ENCODE data around the gene MLXIPL. TPM values are rescaled to one million over a fixed set of nuclear protein-coding genes. Genes with fewer than 3 reads are reported as not detected.

Gene MLXIPL
- total RNA-seq, 1 donor from 2014 or later: 0.86 TPM

- no peak for TF ChIP-seq CTCF (IDR thresholded peaks at IDR 0.05; ENCODE audit: partially characterized antibody, unreplicated experiment)
- Mint-ChIP-seq H3K4me3 (ENCODE audit: unreplicated experiment) (no peak overlapping the region), H3K27me3 (ENCODE audit: unreplicated experiment) (peaks cover 3% of the 10 kb centered on the region), H3K27ac (ENCODE audit: unreplicated experiment) (no peak overlapping the region), H3K9me3 (ENCODE audit: unreplicated experiment) (peaks cover 4% of the 10 kb centered on the region), H3K4me1 (ENCODE audit: low read depth, unreplicated experiment) (no peaks in the 10 kb centered on the region), H3K36me3 (ENCODE audit: unreplicated experiment) (no peaks in the 10 kb centered on the region)
- DNase-seq: no peak
Measured at GRCh38 chr7:73633844-73634243, 9.5 kb upstream of the MLXIPL start.

GRCh38 chr7:73633323-73633722, 9.0 kb upstream of the MLXIPL start:
- Mint-ChIP-seq H3K4me3 (ENCODE audit: unreplicated experiment) (no peak overlapping the region), H3K4me1 (ENCODE audit: low read depth, unreplicated experiment) (no peaks in the 10 kb centered on the region), H3K9me3 (ENCODE audit: unreplicated experiment) (peaks cover 4% of the 10 kb centered on the region), H3K27ac (ENCODE audit: unreplicated experiment) (no peak overlapping the region), H3K27me3 (ENCODE audit: unreplicated experiment) (peaks cover 4% of the 10 kb centered on the region), H3K36me3 (ENCODE audit: unreplicated experiment) (no peaks in the 10 kb centered on the region)
- TF ChIP-seq CTCF (IDR thresholded peaks at IDR 0.05; ENCODE audit: partially characterized antibody, unreplicated experiment): no peak
- DNase-seq: no peak

DNA sequence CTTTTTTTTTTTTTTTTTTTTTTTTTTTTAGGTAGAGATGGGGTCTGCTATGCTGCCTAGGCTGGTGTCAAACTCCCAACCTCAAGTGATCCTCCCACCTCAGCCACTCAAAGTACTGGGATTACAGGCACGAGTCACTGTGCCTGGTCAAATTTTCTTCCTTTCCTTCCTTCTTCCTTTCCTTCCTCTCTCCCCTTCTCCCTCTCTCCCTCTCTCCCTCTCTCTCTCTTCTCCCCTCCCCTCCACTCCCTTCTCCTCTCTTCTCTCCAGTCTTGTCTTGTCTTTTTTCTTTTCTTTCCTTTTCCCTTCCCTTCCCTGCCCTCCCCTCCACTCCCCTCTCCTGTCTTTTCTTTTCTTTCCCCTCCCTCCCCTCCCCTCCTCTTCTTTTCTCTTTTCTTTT, 7.2 kb upstream of the MLXIPL start:
- DNase-seq: no peak
- no peak overlapping the region for H3K4me3 Mint-ChIP-seq (ENCODE audit: unreplicated experiment)
- no peak for TF ChIP-seq CTCF (IDR thresholded peaks at IDR 0.05; ENCODE audit: partially characterized antibody, unreplicated experiment)
- no peak overlapping the region for H3K27ac Mint-ChIP-seq (ENCODE audit: unreplicated experiment)
- no peaks in the 10 kb centered on the region for H3K36me3 Mint-ChIP-seq (ENCODE audit: unreplicated experiment)
- H3K4me1 Mint-ChIP-seq (ENCODE audit: low read depth, unreplicated experiment): no peaks in the 10 kb centered on the region
- H3K9me3 Mint-ChIP-seq (ENCODE audit: unreplicated experiment): no peaks in the 10 kb centered on the region
- H3K27me3 Mint-ChIP-seq (ENCODE audit: unreplicated experiment): peaks cover 3% of the 10 kb centered on the region

- Mint-ChIP-seq H3K9me3 (ENCODE audit: unreplicated experiment) (peaks cover 3% of the 10 kb centered on the region), H3K36me3 (ENCODE audit: unreplicated experiment) (no peaks in the 10 kb centered on the region), H3K4me3 (ENCODE audit: unreplicated experiment) (no peak overlapping the region), H3K27me3 (ENCODE audit: unreplicated experiment) (peaks cover 4% of the 10 kb centered on the region), H3K4me1 (ENCODE audit: low read depth, unreplicated experiment) (no peaks in the 10 kb centered on the region), H3K27ac (ENCODE audit: unreplicated experiment) (no peak overlapping the region)
- no peak for DNase-seq
- no peak for TF ChIP-seq CTCF (IDR thresholded peaks at IDR 0.05; ENCODE audit: partially characterized antibody, unreplicated experiment)
Measured at GRCh38 chr7:73628504-73628903, 4.2 kb upstream of the MLXIPL start.

GRCh38 chr7:73626814-73627213, 2.5 kb upstream of the MLXIPL start:
- H3K4me3 Mint-ChIP-seq (ENCODE audit: unreplicated experiment): no peak overlapping the region
- no peak for TF ChIP-seq CTCF (IDR thresholded peaks at IDR 0.05; ENCODE audit: partially characterized antibody, unreplicated experiment)
- peaks cover 3% of the 10 kb centered on the region for H3K9me3 Mint-ChIP-seq (ENCODE audit: unreplicated experiment)
- H3K27ac Mint-ChIP-seq (ENCODE audit: unreplicated experiment): no peak overlapping the region
- H3K4me1 Mint-ChIP-seq (ENCODE audit: low read depth, unreplicated experiment): no peaks in the 10 kb centered on the region
- H3K36me3 Mint-ChIP-seq (ENCODE audit: unreplicated experiment): no peaks in the 10 kb centered on the region
- peak; percentile 32 for DNase-seq
- H3K27me3 Mint-ChIP-seq (ENCODE audit: unreplicated experiment): peaks cover 5% of the 10 kb centered on the region
